AG04449 (cell line): Measurements from ENCODE around the gene MYO10.

Experiments used
- CTCF ChIA-PET: fragments of 350-600 bp; formaldehyde crosslinking; extraction: SDS; loops from one replicate; lab custom pipeline; 2021; ENCODE audit warnings: antibody characterized with exemption; lab: Yijun Ruan, JAX
- POLR2A ChIA-PET: fragments of 400-600, 350-600 bp; formaldehyde crosslinking; extraction: SDS; loops from one replicate; lab custom pipeline; 2020; ENCODE audit warnings: antibody characterized with exemption, inconsistent platforms; lab: Yijun Ruan, JAX
- DNase-seq: peaks from one replicate; pipeline ENCODE4 v3.0.0-alpha.2; 2010; ENCODE audit warnings: low read depth, low spot score
- H3K4me3 ChIP-seq: 2 replicates; pipeline ENCODE4 v1.5.1; 2011; ENCODE audit warnings: low read depth, mild to moderate bottlenecking, control low read depth, low read length
- CTCF ChIP-seq: IDR thresholded peaks from one replicate; pipeline ENCODE4 v1.5.1; 2011; ENCODE audit warnings: mild to moderate bottlenecking, moderate library complexity, low read length, control low read depth, inconsistent platforms; ENCODE audit not compliant: insufficient read depth; ENCODE audit errors: missing control alignments

The MYO10 gene

GRCh38 chr5:16787278-16787677 lies 148.8 kb downstream of the MYO10 start:
- DNase-seq, result no peak
- no peak overlapping the region for H3K4me3 ChIP-seq
- TF ChIP-seq CTCF, result no peak
- ChIA-PET POLR2A (no interaction called here), CTCF (interaction anchor here (0.8 to 4.8 kb wide), 3 partner anchors 345 to 415 kb away, joined by 4 to 56 read pairs (median 5); no protein-coding TSS in a partner anchor)

GRCh38 chr5:16784843-16785791 lies 151.0 kb downstream of the MYO10 start:
- ChIA-PET CTCF (interaction anchor here (1.2 to 3.5 kb wide), 5 partner anchors 19 to 418 kb away, joined by 4 to 24 read pairs (median 8); no protein-coding TSS in a partner anchor), POLR2A (no interaction called here)
- no peak for DNase-seq
- no peak for TF ChIP-seq CTCF
- no peak overlapping the region for H3K4me3 ChIP-seq

- ChIA-PET CTCF (interaction anchor here (1.0 to 3.5 kb wide), 8 partner anchors 12 to 419 kb away, joined by 3 to 24 read pairs (median 6); no protein-coding TSS in a partner anchor), POLR2A (no interaction called here)
- DNase-seq, result no peak
- no peak for TF ChIP-seq CTCF
- H3K4me3 ChIP-seq, result no peak overlapping the region
Observed at GRCh38 chr5:16784088-16784487, 152.0 kb downstream of the MYO10 start.

- H3K4me3 ChIP-seq, result no peak overlapping the region
- POLR2A ChIA-PET, result no interaction called here
- TF ChIP-seq CTCF, result no peak
- CTCF ChIA-PET, result interaction anchor here (1.0 to 3.6 kb wide), 5 partner anchors 9 to 408 kb away, joined by 3 to 24 read pairs (median 7); no protein-coding TSS in a partner anchor
- DNase-seq, result no peak
Observed at GRCh38 chr5:16781828-16782626, 154.1 kb downstream of the MYO10 start.

GRCh38 chr5:16780325-16780724 lies 155.8 kb downstream of the MYO10 start:
- CTCF ChIA-PET, result interaction anchor here (0.6 to 3.6 kb wide), 6 partner anchors 11 to 423 kb away, joined by 3 to 23 read pairs (median 5); no protein-coding TSS in a partner anchor
- H3K4me3 ChIP-seq, result no peak overlapping the region
- POLR2A ChIA-PET, result no interaction called here
- no peak for DNase-seq
- no peak for TF ChIP-seq CTCF
